GM21367 (cell line): Measurements from ENCODE around the gene F7.

ENCODE experiments used
- ATAC-seq: cut with Tn5 transposase; IDR thresholded peaks from one replicate; pipeline ENCODE4 v1.9.1; 2021; ENCODE audit not compliant: unreplicated experiment

F7 gene

DNA sequence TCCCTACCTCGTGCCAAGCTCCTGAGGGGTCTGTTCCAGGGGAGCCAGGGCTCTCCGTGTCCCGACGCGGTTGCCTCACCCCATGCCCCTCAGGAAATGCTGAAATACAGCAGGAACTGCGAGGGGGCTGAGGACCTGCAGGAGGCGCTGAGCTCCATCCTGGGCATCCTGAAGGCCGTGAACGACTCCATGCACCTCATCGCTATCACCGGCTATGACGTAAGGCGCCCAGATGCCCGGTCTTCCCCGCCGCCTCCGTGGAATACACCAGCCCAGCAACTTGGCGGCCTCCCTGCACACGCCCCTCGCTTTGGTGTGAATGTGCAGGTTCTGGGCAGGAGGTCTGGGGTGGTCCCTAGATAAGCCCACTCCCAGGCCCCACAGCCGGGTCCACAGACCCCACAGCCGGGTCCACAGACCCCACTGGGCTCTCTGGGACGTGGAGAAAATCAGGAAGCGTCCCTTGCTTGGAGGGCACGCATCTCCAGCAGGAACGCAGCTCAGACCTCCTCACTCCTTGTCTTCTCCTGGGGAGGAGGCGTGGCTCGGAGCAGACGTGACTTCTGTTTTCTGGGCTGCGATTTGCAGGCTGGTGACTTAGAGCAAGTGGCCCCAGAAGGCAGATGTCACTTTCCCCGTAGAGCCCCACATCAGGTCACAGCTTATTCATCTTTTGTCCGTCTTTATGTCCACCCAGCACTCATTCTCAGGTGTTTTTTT lies 19.4 kb upstream of the F7 start:
- ATAC-seq = no peak

DNA sequence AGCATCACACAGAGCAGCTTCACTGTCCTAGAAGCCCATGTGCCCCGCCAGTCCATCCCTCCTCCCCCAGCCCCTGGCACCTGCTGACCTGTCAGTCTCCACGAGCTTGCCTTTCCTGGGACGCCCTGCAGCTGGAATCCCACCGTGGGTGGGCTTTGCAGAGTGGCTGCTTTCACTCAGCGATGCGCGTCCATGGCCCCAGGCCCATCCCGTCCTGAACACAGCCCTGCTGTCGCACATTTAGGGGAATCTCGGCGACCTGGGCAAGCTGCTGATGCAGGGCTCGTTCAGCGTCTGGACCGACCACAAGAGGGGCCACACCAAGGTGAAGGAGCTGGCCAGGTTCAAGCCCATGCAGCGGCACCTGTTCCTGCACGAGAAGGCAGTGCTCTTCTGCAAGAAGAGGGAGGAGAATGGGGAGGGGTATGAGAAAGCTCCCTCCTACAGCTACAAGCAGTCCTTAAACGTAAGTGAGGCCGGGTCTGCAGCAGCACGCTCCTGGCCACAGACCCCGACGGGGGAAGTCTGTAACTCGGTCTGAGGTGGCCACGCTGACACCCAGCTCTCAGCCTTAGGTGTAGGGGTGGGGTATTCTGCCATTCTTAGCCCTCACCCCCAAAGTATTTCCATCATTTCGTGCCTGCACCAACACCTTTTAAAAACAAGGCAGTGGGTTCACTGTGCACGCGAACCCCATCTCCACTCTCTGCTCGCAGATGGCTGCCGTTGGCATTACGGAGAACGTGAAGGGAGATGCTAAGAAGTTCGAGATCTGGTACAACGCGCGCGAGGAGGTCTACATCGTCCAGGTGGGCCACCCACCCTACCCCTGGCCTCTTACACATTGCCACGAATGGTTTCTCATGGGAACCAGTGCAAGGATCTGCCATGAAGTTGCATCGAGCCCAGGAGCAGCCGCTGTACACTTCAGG lies 18.3 kb upstream of the F7 start:
- ATAC-seq = no peak

- no peak for ATAC-seq
Observed at GRCh38 chr13:113087923-113088690, 17.5 kb upstream of the F7 start.

DNA sequence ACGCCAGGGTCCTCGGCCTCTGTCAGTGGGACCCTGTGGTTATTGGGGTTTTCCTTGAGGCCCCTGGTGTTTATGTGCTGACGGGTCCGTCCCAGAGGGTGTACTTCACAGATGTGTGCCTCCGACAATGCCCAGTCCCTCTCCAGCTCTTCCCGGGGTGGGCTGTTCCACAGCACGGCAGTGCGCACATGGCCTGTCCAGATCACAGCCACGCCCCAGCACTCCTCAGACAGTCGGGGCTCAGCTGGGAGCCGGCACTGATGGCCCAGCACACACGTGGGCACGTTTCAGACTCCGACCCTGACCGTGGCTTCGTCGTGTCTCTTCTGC lies 16.9 kb upstream of the F7 start:
- no peak for ATAC-seq

- ATAC-seq = no peak
Observed at GRCh38 chr13:113089693-113090414, 15.7 kb upstream of the F7 start.

DNA sequence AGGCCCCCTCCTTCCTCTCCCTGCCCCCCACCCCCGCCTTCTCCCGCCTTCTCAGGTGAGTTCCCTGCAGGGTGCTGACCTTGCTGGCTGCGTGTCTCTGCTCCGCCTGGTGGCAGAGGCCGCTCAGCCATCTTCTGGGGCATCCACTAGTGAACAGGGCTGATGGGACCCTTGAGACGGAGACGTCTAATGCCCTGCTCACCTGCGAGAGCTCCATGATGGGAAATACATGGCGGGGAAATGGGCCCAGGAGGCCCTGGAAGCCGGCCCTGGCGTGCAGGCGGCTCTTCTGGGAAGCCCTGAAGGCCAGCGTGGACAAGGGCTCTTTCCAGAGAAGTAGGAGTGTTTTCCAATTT lies 15.2 kb upstream of the F7 start:
- no peak for ATAC-seq

GRCh38 chr13:113090806-113091205 lies 14.8 kb upstream of the F7 start:
- no peak for ATAC-seq

DNA sequence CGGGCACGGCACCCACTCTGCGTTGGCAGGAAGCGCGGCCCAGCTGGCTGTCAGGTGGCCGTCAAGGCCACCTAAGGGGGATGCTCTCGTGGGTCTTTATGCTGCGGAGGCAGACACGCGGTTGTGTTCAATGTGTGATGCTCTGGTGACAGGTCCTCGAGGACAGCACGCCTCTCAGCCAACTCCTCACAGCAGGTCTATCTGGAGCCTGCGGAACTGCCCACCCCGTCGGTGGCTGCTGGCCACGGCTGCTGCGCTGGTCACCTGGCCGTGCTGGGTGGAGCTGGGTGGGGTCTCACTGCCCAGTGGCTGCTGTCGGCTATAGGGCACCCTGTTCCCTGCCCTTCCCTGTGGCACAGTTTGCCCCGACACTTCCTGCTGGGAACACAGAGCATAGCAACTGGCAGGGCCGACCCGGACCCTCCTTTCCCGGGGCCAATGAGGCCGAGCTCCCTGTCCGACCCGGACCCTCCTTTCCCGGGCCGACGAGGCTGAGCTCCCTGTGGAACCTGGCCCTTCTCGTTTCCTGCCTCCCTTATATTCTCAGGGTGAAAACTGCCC lies 14.3 kb upstream of the F7 start:
- ATAC-seq = no peak

GRCh38 chr13:113091891-113092775 lies 13.5 kb upstream of the F7 start:
- no peak for ATAC-seq

DNA sequence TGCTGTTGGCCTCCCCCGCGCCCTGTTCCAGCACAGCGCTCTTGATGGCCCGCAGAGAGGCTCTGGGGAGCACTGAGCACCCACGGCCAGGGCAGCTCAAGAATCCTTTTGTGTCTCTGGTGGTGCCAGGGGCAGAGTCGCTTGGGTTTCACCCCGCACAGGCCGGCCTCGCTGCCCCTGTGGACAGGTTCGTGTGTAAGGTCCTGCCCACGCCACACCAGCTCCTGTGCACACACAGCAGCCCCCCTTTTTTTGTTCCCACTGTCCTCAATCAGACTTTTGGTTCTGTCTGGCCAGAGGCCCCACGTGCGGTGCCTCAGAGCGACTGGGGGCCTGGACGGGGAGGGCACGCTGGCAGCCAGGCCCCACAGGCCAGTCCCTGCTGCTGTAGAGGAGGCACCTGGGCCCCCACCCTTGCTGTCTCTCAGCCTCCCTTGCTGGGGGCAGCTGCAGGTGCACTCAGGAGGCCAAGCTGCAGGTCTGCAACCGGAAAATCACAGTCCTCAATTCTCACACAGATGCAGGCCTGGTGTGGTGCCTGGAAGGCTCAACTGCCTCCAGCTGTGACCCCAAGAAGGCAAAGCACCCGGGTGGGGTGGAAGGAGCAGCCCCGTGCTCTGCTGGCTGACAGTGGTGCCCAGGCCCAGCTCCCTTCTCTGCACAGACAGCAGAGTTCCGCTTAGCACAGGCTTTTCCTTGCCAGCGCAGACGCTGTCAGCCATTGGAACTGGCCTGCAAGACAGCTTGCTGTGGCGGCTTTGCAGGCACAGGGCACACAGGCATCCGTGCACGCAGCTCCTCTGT lies 12.6 kb upstream of the F7 start:
- no peak for ATAC-seq

DNA sequence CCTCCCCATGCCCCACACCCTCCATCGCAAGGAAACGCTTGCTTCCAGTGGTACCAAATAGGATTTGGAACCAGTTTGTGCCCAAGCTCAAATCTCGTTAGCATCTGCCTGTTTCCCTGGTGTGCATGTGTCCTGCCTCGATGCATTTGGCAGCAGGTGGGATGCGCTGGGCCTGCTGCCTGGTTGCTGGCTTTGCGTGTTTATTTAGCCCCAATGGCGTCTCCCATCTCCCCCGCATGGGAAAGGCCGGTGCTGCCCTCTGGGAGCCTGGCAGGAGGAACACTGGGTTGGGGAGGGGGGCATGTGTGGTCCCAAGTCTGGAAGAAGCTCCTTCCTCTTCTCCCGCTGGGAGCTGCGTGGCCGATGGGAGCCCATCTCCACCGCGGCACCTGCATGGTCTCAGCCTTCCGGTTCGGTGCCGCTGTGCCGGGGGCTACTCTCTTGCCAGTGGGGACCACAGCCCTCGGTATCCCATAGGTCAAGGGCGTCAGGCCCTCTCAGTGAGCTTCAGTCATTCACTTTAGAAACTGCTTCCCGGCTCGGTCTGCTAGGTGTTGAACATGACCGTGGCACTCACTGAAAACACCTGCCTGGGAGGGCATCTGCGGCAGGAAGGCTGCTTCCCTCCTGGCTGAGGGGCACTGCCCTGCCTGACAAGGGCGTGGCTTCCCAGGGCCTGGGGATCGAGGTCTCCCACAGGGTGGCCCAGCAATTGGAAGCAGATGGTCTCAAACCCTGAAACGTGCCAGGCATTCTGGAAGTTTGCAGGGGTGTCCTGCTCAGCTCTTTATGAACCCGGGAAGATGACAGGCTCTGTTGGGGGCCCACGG lies 11.8 kb upstream of the F7 start:
- no peak for ATAC-seq

- no peak for ATAC-seq
Observed at GRCh38 chr13:113094410-113094800, 11.2 kb upstream of the F7 start.

GRCh38 chr13:113095146-113096051 lies 10.2 kb upstream of the F7 start:
- ATAC-seq = no peak

GRCh38 chr13:113096052-113096744 lies 9.4 kb upstream of the F7 start:
- ATAC-seq = no peak

DNA sequence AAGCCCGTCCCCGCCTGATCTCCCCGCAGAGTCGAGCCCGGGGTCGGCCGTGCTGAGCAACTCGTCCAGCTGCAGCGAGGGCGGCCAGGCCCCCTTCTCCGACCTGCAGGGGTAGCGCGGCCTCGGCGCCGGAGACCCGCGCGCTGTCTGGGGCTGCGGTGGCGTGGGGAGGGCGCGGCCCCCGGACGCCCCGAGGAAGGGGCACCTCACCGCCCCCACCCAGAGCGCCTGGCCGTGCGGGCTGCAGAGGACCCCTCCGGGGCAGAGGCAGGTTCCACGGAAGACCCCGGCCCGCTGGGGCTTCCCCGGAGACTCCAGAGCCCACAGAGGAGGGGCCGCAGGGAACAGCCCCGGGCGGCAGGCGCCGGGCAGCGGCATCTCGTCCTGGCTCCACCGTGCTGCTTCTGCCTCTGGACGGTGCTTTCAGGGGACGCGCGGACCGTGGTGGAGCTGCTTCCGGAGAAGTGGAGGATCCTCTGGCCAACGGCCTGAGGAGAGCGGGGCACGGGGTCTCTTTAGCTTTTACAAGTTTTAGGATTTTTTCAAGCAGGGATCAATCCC lies 8.8 kb upstream of the F7 start:
- no peak for ATAC-seq

GRCh38 chr13:113097651-113098050 lies 7.9 kb upstream of the F7 start:
- ATAC-seq = no peak
